Lower leg skin (tissue), 4 donors: ENCODE measurements around the gene CACHD1. TPM values are rescaled to one million over a fixed set of nuclear protein-coding genes. Genes with fewer than 3 reads are reported as not detected.

Experiments used
- DNase-seq, 2 donors: peaks; one replicate each; pipeline ENCODE4 v3.0.0-alpha.2; 2019; ENCODE audit warnings: low spot score in 2 of 2
- H3K4me3 ChIP-seq: fragments of 200-600 bp; sonication (generic); 2 replicates; pipeline ENCODE4 v1.5.1; 2017; ENCODE audit warnings: mild to moderate bottlenecking, low read depth; ENCODE audit not compliant: poor library complexity, severe bottlenecking
- POLR2A ChIP-seq, 2 donors: fragments of 450-650 bp; IDR thresholded peaks; one replicate each; pipeline ENCODE4 v1.6.1; 2016 to 2017; ENCODE audit warnings: antibody characterized with exemption in 2 of 2, mild to moderate bottlenecking in 1 of 2, moderate library complexity in 1 of 2
- WGBS, 2 donors: methylation state at CpG; one replicate each; pipeline ENCODE4 v1.1.5; 2018; 5-methylcytosine and 5-hydroxymethylcytosine counted together
- intact Hi-C: fragments of 100-400 bp; cut with DNase I; formaldehyde crosslinking; loops from one replicate; pipeline ENCODE4 v1.15.0; 2023; ENCODE audit warnings: low total_unique reads
- total RNA-seq, 4 donors: library from RNA; depleted of rRNA; stranded (reverse); fragments of >200 nt; gene quantifications; one replicate each; pipeline ENCODE4 v1.1.0, GENCODE V29; 2016
- TF ChIP-seq, protein P1 (sequence below), 3 donors: fragments of 450-650 bp; IDR thresholded peaks; one replicate each; pipeline ENCODE4 v1.5.1; 2016; ENCODE audit warnings: antibody characterized with exemption in 3 of 3, mild to moderate bottlenecking in 3 of 3, moderate library complexity in 2 of 3

The CACHD1 gene
- total RNA-seq, 4 donors from 2014 or later: 7.3 to 17.1 (median 10.9) TPM

DNA sequence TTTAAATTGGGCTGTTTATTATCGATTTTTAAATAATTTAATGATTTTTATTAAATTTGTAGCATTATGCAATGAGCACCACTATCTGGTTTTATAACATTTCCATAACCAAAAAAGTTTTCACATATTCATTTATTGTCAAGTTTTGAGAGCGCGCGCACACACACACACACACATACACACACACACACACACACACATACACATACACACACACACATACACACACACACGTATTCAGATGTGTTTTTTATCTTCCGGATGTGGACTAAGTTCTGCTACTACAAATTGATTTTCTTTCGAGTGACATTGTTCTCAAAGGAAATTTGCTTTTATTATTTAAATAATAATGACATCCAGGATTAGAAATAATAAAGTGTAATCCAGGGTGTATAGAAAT, 16.3 kb downstream of the CACHD1 start:
- intact Hi-C loops: no loop called here
- no peak overlapping the region for H3K4me3 ChIP-seq
- TF ChIP-seq POLR2A (IDR thresholded peaks at IDR 0.05): no peak
- TF ChIP-seq, protein P1, sequence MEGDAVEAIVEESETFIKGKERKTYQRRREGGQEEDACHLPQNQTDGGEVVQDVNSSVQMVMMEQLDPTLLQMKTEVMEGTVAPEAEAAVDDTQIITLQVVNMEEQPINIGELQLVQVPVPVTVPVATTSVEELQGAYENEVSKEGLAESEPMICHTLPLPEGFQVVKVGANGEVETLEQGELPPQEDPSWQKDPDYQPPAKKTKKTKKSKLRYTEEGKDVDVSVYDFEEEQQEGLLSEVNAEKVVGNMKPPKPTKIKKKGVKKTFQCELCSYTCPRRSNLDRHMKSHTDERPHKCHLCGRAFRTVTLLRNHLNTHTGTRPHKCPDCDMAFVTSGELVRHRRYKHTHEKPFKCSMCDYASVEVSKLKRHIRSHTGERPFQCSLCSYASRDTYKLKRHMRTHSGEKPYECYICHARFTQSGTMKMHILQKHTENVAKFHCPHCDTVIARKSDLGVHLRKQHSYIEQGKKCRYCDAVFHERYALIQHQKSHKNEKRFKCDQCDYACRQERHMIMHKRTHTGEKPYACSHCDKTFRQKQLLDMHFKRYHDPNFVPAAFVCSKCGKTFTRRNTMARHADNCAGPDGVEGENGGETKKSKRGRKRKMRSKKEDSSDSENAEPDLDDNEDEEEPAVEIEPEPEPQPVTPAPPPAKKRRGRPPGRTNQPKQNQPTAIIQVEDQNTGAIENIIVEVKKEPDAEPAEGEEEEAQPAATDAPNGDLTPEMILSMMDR (IDR thresholded peaks at IDR 0.05): no peak
- WGBS, 2 donors: 87 to 88% methylated on average over 7 of the region's 7 CpGs
- DNase-seq: no peak

DNA sequence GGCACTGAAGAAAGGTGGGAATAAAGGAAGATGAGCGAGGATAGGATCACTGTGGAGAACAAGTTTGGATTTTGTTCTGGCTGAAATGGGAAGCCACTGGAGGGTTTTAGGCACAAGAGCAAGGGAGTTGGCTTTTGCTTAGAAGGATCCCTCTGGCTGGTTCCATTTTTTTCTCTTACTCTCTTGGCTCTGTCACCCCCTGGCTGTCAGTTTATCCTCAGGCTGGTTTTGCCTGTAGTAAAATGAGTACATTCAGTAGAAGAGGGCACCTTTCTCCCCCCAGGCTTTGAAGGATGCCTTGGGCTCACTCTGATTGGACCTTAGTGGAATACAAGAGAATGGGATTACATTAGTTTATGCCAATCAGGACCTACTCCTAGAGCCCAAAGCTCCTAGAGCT, 17.1 kb downstream of the CACHD1 start:
- no peak overlapping the region for H3K4me3 ChIP-seq
- TF ChIP-seq, protein P1 (IDR thresholded peaks at IDR 0.05): no peak
- no peak for TF ChIP-seq POLR2A (IDR thresholded peaks at IDR 0.05)
- no peak for DNase-seq
- intact Hi-C loops: no loop called here
- 94 to 100% methylated on average over 1 of the region's 1 CpG for WGBS, 2 donors

DNA sequence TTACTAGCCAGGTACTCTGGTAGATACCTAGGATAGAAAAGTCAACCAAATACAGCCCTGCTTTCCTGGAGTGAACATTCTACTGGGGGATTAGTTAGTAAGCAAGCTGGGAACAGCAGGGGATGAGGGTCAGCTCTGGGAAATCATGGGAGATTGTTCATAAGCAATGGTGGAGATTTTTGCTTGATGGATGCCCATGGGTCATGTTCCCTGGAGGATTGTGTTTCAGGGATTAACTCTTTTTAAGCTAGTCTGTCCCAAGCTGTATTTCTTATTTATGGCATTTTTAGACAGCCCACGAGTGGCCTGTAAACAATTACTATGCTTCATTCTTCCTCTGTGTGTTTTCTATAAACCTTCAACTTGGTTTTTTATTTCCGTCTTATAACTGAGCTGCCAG, 18.9 kb downstream of the CACHD1 start:
- TF ChIP-seq, protein P1 (IDR thresholded peaks at IDR 0.05): no peak
- TF ChIP-seq POLR2A (IDR thresholded peaks at IDR 0.05): no peak
- DNase-seq: no peak
- H3K4me3 ChIP-seq: no peak overlapping the region
- intact Hi-C loops: no loop called here
- 63 to 68% methylated on average over 2 of the region's 2 CpGs for WGBS, 2 donors

DNA sequence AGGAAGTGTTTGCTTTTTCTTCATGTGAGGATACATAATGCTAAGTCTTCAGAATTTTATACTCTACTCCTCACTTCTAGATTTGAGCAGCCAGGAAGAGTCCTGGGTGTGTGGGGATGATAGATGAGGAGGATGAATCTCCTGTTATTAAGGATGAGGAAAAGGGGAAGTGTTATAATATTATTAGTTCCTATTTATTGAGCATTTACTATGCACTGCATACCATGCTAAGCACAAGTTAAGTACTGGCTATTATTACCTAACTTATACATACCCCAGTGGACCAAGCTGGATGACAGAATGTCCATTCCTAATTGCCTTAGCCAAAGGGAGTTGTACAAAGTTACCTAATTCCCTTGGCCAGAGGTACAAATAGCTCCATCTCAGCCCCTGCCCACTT, 19.8 kb downstream of the CACHD1 start:
- no peak for TF ChIP-seq POLR2A (IDR thresholded peaks at IDR 0.05)
- TF ChIP-seq, protein P1 (IDR thresholded peaks at IDR 0.05): no peak
- no peak for DNase-seq
- H3K4me3 ChIP-seq: no peak overlapping the region
- intact Hi-C loops: no loop called here

DNA sequence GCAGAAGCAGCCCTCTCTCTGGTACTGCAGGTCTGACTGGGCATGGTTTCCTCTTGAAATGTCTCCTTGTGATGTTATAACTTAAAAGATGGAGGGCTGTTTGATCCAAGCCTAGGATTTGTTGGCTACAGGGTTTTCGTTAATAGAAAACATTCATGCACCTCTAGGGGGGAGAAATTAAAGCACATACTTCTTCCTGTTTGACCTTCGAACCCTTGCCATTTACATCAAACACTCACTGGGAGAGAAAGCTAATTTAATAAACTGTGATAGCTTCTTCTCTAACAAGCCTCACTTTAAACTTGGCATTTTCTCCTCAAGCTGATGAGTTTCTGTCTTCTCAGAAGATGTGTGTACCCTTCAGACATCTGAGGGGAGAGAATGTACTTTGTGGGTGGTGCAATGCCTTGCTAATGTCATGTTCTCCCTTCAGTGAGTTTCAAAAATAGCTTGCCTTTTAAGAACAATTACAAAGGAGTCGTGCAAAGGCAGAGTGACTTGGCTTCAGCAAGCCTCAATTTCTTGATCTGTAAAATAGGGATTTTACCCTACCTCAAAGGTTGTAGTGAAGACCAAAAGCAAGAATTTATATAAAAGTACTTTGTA, 20.4 kb downstream of the CACHD1 start:
- no peak overlapping the region for H3K4me3 ChIP-seq
- intact Hi-C loops: no loop called here
- DNase-seq: no peak
- 63 to 70% methylated on average over 3 of the region's 3 CpGs for WGBS, 2 donors
- TF ChIP-seq POLR2A (IDR thresholded peaks at IDR 0.05): no peak
- TF ChIP-seq, protein P1 (IDR thresholded peaks at IDR 0.05): no peak

DNA sequence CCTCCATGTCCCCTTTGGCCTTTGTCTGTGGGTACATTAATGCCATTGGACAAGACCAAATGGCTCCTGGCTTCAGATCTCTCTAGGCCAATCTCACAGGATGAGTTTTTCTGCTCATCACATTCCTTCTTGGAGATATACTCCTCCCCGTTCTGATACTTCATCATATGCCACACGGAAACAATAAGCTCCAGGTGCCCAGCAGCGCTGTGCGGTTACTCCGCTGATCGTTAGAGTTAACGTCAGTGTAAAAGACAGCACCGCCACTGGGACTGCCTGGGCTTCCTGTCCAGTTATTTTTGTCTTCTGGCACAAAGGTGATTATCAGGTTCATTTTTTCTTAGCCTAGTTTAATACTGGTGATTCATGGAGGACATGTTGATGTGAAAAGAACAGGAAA, 22.5 kb downstream of the CACHD1 start:
- no peak for DNase-seq
- intact Hi-C loops: no loop called here
- WGBS, 2 donors: 89 to 90% methylated on average over 8 of the region's 8 CpGs
- TF ChIP-seq, protein P1 (IDR thresholded peaks at IDR 0.05): no peak
- TF ChIP-seq POLR2A (IDR thresholded peaks at IDR 0.05): no peak
- H3K4me3 ChIP-seq: no peak overlapping the region
